Measurements from ENCODE around the gene CFLAR.

CFLAR gene

GRCh38 chr2:201196803-201197202 lies 80.8 kb downstream of the CFLAR start:
- H3K27me3 Mint-ChIP-seq, result no peaks in the 10 kb centered on the region
- DNase-seq, result no peak
- peaks cover 50% of the 10 kb centered on the region for H3K4me1 Mint-ChIP-seq
- H3K27ac Mint-ChIP-seq, result no peak overlapping the region
- ATAC-seq, result no peak
- no peak overlapping the region for H3K4me3 Mint-ChIP-seq
- H3K36me3 Mint-ChIP-seq (ENCODE audit: low read depth), result peaks cover 53% of the 10 kb centered on the region
- no peaks in the 10 kb centered on the region for H3K9me3 Mint-ChIP-seq

GRCh38 chr2:201197781-201198180 lies 81.8 kb downstream of the CFLAR start:
- Mint-ChIP-seq H3K36me3 (ENCODE audit: low read depth) (peaks cover 55% of the 10 kb centered on the region), H3K4me3 (no peak overlapping the region), H3K9me3 (no peaks in the 10 kb centered on the region), H3K27ac (no peak overlapping the region), H3K27me3 (no peaks in the 10 kb centered on the region), H3K4me1 (peaks cover 42% of the 10 kb centered on the region)
- DNase-seq, result no peak
- no peak for ATAC-seq

GRCh38 chr2:201199847-201200246 lies 83.9 kb downstream of the CFLAR start:
- DNase-seq, result no peak
- no peaks in the 10 kb centered on the region for H3K9me3 Mint-ChIP-seq
- peaks cover 25% of the 10 kb centered on the region for H3K4me1 Mint-ChIP-seq
- H3K36me3 Mint-ChIP-seq (ENCODE audit: low read depth), result peaks cover 41% of the 10 kb centered on the region
- no peaks in the 10 kb centered on the region for H3K27me3 Mint-ChIP-seq
- ATAC-seq, result no peak
- H3K4me3 Mint-ChIP-seq, result no peak overlapping the region
- peak overlapping the region; percentile 15 for H3K27ac Mint-ChIP-seq

GRCh38 chr2:201200345-201200744 lies 84.4 kb downstream of the CFLAR start:
- H3K27ac Mint-ChIP-seq, result no peak overlapping the region
- no peak overlapping the region for H3K4me3 Mint-ChIP-seq
- DNase-seq, result no peak
- no peaks in the 10 kb centered on the region for H3K9me3 Mint-ChIP-seq
- H3K27me3 Mint-ChIP-seq, result no peaks in the 10 kb centered on the region
- peaks cover 21% of the 10 kb centered on the region for H3K4me1 Mint-ChIP-seq
- no peak for ATAC-seq
- peaks cover 40% of the 10 kb centered on the region for H3K36me3 Mint-ChIP-seq (ENCODE audit: low read depth)

GRCh38 chr2:201201371-201201770 lies 85.4 kb downstream of the CFLAR start:
- no peak overlapping the region for H3K27ac Mint-ChIP-seq
- H3K4me3 Mint-ChIP-seq, result no peak overlapping the region
- H3K27me3 Mint-ChIP-seq, result no peaks in the 10 kb centered on the region
- DNase-seq, result no peak
- H3K4me1 Mint-ChIP-seq, result peaks cover 17% of the 10 kb centered on the region
- H3K36me3 Mint-ChIP-seq (ENCODE audit: low read depth), result peaks cover 31% of the 10 kb centered on the region
- no peak for ATAC-seq
- H3K9me3 Mint-ChIP-seq, result no peaks in the 10 kb centered on the region

GRCh38 chr2:201203916-201204654 lies 88.1 kb downstream of the CFLAR start:
- peaks cover 19% of the 10 kb centered on the region for H3K4me1 Mint-ChIP-seq
- no peaks in the 10 kb centered on the region for H3K9me3 Mint-ChIP-seq
- H3K4me3 Mint-ChIP-seq, result no peak overlapping the region
- ATAC-seq (no peak), DNase-seq (no peak)
- H3K27ac Mint-ChIP-seq, result no peak overlapping the region
- H3K27me3 Mint-ChIP-seq, result no peaks in the 10 kb centered on the region
- H3K36me3 Mint-ChIP-seq (ENCODE audit: low read depth), result peaks cover 26% of the 10 kb centered on the region

- no peaks in the 10 kb centered on the region for H3K9me3 Mint-ChIP-seq
- H3K4me3 Mint-ChIP-seq, result no peak overlapping the region
- no peak for ATAC-seq
- DNase-seq, result no peak
- H3K36me3 Mint-ChIP-seq (ENCODE audit: low read depth), result peaks cover 27% of the 10 kb centered on the region
- peaks cover 21% of the 10 kb centered on the region for H3K4me1 Mint-ChIP-seq
- H3K27me3 Mint-ChIP-seq, result no peaks in the 10 kb centered on the region
- peak overlapping the region; percentile 1 for H3K27ac Mint-ChIP-seq
These were observed 88.9 kb downstream of the CFLAR start for GRCh38 chr2:201204655-201205514.

- Mint-ChIP-seq H3K4me1 (peaks cover 26% of the 10 kb centered on the region), H3K27ac (no peak overlapping the region), H3K9me3 (no peaks in the 10 kb centered on the region), H3K4me3 (no peak overlapping the region), H3K36me3 (ENCODE audit: low read depth) (peaks cover 27% of the 10 kb centered on the region), H3K27me3 (no peaks in the 10 kb centered on the region)
- ATAC-seq (no peak), DNase-seq (no peak)
These were observed 89.5 kb downstream of the CFLAR start for GRCh38 chr2:201205515-201205849.

- Mint-ChIP-seq H3K4me3 (no peak overlapping the region), H3K36me3 (ENCODE audit: low read depth) (peaks cover 22% of the 10 kb centered on the region), H3K27me3 (no peaks in the 10 kb centered on the region), H3K9me3 (no peaks in the 10 kb centered on the region), H3K4me1 (peaks cover 21% of the 10 kb centered on the region), H3K27ac (peak overlapping the region; percentile 66)
- ATAC-seq, result no peak
- no peak for DNase-seq
These were observed 92.7 kb downstream of the CFLAR start for GRCh38 chr2:201208563-201209252.

- Mint-ChIP-seq H3K27ac (no peak overlapping the region), H3K4me1 (peaks cover 35% of the 10 kb centered on the region), H3K36me3 (ENCODE audit: low read depth) (peaks cover 13% of the 10 kb centered on the region), H3K27me3 (no peaks in the 10 kb centered on the region), H3K9me3 (no peaks in the 10 kb centered on the region), H3K4me3 (no peak overlapping the region)
- ATAC-seq, result no peak
- no peak for DNase-seq
These were observed 100.0 kb downstream of the CFLAR start for GRCh38 chr2:201215963-201216362.

GRCh38 chr2:201216918-201217317 lies 101.0 kb downstream of the CFLAR start:
- H3K27me3 Mint-ChIP-seq, result no peaks in the 10 kb centered on the region
- ATAC-seq, result peak; percentile 48
- H3K4me1 Mint-ChIP-seq, result peaks cover 42% of the 10 kb centered on the region
- H3K9me3 Mint-ChIP-seq, result no peaks in the 10 kb centered on the region
- no peak overlapping the region for H3K27ac Mint-ChIP-seq
- peaks cover 11% of the 10 kb centered on the region for H3K36me3 Mint-ChIP-seq (ENCODE audit: low read depth)
- H3K4me3 Mint-ChIP-seq, result no peak overlapping the region
- DNase-seq, result no peak

GRCh38 chr2:201218780-201219179 lies 102.8 kb downstream of the CFLAR start:
- H3K36me3 Mint-ChIP-seq (ENCODE audit: low read depth), result peaks cover 11% of the 10 kb centered on the region
- DNase-seq (no peak), ATAC-seq (no peak)
- peaks cover 54% of the 10 kb centered on the region for H3K4me1 Mint-ChIP-seq
- H3K4me3 Mint-ChIP-seq, result no peak overlapping the region
- H3K27ac Mint-ChIP-seq, result peak overlapping the region; percentile 16
- no peaks in the 10 kb centered on the region for H3K9me3 Mint-ChIP-seq
- no peaks in the 10 kb centered on the region for H3K27me3 Mint-ChIP-seq

- no peak overlapping the region for H3K4me3 Mint-ChIP-seq
- no peaks in the 10 kb centered on the region for H3K9me3 Mint-ChIP-seq
- H3K27ac Mint-ChIP-seq, result peak overlapping the region; percentile 50
- ATAC-seq (no peak), DNase-seq (no peak)
- peaks cover 11% of the 10 kb centered on the region for H3K36me3 Mint-ChIP-seq (ENCODE audit: low read depth)
- H3K4me1 Mint-ChIP-seq, result peaks cover 55% of the 10 kb centered on the region
- no peaks in the 10 kb centered on the region for H3K27me3 Mint-ChIP-seq
These were observed 103.5 kb downstream of the CFLAR start for GRCh38 chr2:201219328-201220096.

GRCh38 chr2:201220102-201220570 lies 104.2 kb downstream of the CFLAR start:
- no peak for DNase-seq
- no peaks in the 10 kb centered on the region for H3K9me3 Mint-ChIP-seq
- H3K36me3 Mint-ChIP-seq (ENCODE audit: low read depth), result peaks cover 11% of the 10 kb centered on the region
- no peak for ATAC-seq
- H3K4me3 Mint-ChIP-seq, result no peak overlapping the region
- H3K27ac Mint-ChIP-seq, result peak overlapping the region; percentile 59
- peaks cover 58% of the 10 kb centered on the region for H3K4me1 Mint-ChIP-seq
- H3K27me3 Mint-ChIP-seq, result no peaks in the 10 kb centered on the region

Data from activated naive CD8-positive, alpha-beta T cell treated with anti-CD3 and anti-CD28 coated beads, Interleukin-2, amount 50 U/mL, for 24 hours (primary cell).